GM19438 (cell line): ENCODE measurements around the gene AMER3.

ENCODE experiments used
- ATAC-seq: cut with Tn5 transposase; IDR thresholded peaks from one replicate; pipeline ENCODE4 v1.9.1; 2021; ENCODE audit warnings: low read depth; ENCODE audit not compliant: unreplicated experiment

The AMER3 gene

GRCh38 chr2:130754811-130755210 lies 529 bp upstream of the AMER3 start:
- ATAC-seq, result no peak

- no peak for ATAC-seq
These were observed 923 bp downstream of the AMER3 start for GRCh38 chr2:130756053-130756873.

- ATAC-seq, result no peak
These were observed 1.7 kb downstream of the AMER3 start for GRCh38 chr2:130756874-130757668.

GRCh38 chr2:130759906-130760753 lies 4.8 kb downstream of the AMER3 start:
- ATAC-seq, result no peak

GRCh38 chr2:130760754-130761751 lies 5.7 kb downstream of the AMER3 start:
- no peak for ATAC-seq

GRCh38 chr2:130762031-130762909 lies 6.9 kb downstream of the AMER3 start:
- ATAC-seq, result no peak

GRCh38 chr2:130762910-130763385 lies 7.6 kb downstream of the AMER3 start:
- ATAC-seq, result no peak

- no peak for ATAC-seq
These were observed 8.1 kb downstream of the AMER3 start for GRCh38 chr2:130763405-130763804.

GRCh38 chr2:130764035-130764820 lies 8.9 kb downstream of the AMER3 start:
- ATAC-seq, result no peak

- no peak for ATAC-seq
These were observed 9.4 kb downstream of the AMER3 start for GRCh38 chr2:130764821-130765115.

GRCh38 chr2:130765464-130765863 lies 10.1 kb downstream of the AMER3 start:
- no peak for ATAC-seq

GRCh38 chr2:130766037-130766436 lies 10.7 kb downstream of the AMER3 start:
- ATAC-seq, result no peak

- no peak for ATAC-seq
These were observed 11.5 kb downstream of the AMER3 start for GRCh38 chr2:130766711-130767407.

GRCh38 chr2:130767408-130767775 lies 12.1 kb downstream of the AMER3 start:
- no peak for ATAC-seq

- no peak for ATAC-seq
These were observed 13.0 kb downstream of the AMER3 start for GRCh38 chr2:130768191-130768855.

GRCh38 chr2:130769343-130769907 lies 14.1 kb downstream of the AMER3 start:
- ATAC-seq, result no peak

- ATAC-seq, result no peak
These were observed 21.2 kb downstream of the AMER3 start for GRCh38 chr2:130776550-130776949.
